Measurements from ENCODE around the gene PID1. TPM values are rescaled to one million over a fixed set of nuclear protein-coding genes. Genes with fewer than 3 reads are reported as not detected.

Gene PID1
- total RNA-seq, 1 donor from 2014 or later: 1.4 TPM

GRCh38 chr2:229249536-229249935 lies 21.6 kb downstream of the PID1 start:
- Histone ChIP-seq H2AFZ (replicated peaks) (no peak overlapping the region), H3K4me3 (no peak overlapping the region), H4K20me1 (ENCODE audit: low read depth) (no peaks in the 10 kb centered on the region), H3K4me2 (no peak overlapping the region), H3K36me3 (no peaks in the 10 kb centered on the region), H3K9ac (no peak overlapping the region), H3F3A (ENCODE audit: low read depth) (no peaks in the 10 kb centered on the region), H3K4me1 (peaks cover 5% of the 10 kb centered on the region), H3K27me3 (no peaks in the 10 kb centered on the region), H3K9me3 (ENCODE audit: low read depth) (no peaks in the 10 kb centered on the region), H3K79me2 (ENCODE audit: low read depth) (no peaks in the 10 kb centered on the region), H3K27ac (no peak overlapping the region)
- no peaks in the 10 kb centered on the region for H3K27me3 Mint-ChIP-seq (ENCODE audit: insufficient read depth, low read depth)
- no peak overlapping the region for H3K27ac Mint-ChIP-seq
- no peak for DNase-seq (ENCODE audit: low spot score)
- no peak overlapping the region for H3K4me3 Mint-ChIP-seq
- TF ChIP-seq EZH2phosphoT487 (IDR thresholded peaks at IDR 0.05) (no peak), EZH2 (IDR thresholded peaks at IDR 0.05) (no peak), CTCF (IDR thresholded peaks at IDR 0.05) (no peak)
- no peaks in the 10 kb centered on the region for H3K36me3 Mint-ChIP-seq
- peaks cover 2% of the 10 kb centered on the region for H3K9me3 Mint-ChIP-seq
- peaks cover 4% of the 10 kb centered on the region for H3K4me1 Mint-ChIP-seq

GRCh38 chr2:229246334-229246733 lies 24.8 kb downstream of the PID1 start:
- Mint-ChIP-seq H3K36me3 (no peaks in the 10 kb centered on the region), H3K9me3 (peaks cover 7% of the 10 kb centered on the region), H3K4me1 (peaks cover 4% of the 10 kb centered on the region), H3K27ac (no peak overlapping the region), H3K27me3 (ENCODE audit: insufficient read depth, low read depth) (no peaks in the 10 kb centered on the region), H3K4me3 (no peak overlapping the region)
- Histone ChIP-seq H3K4me2 (no peak overlapping the region), H3K36me3 (no peaks in the 10 kb centered on the region), H3K79me2 (ENCODE audit: low read depth) (no peaks in the 10 kb centered on the region), H3K9ac (no peak overlapping the region), H3K9me3 (ENCODE audit: low read depth) (no peaks in the 10 kb centered on the region), H3K27ac (no peak overlapping the region), H4K20me1 (ENCODE audit: low read depth) (no peaks in the 10 kb centered on the region), H3K4me1 (no peaks in the 10 kb centered on the region), H2AFZ (replicated peaks) (no peak overlapping the region), H3K27me3 (no peaks in the 10 kb centered on the region), H3K4me3 (no peak overlapping the region), H3F3A (ENCODE audit: low read depth) (no peaks in the 10 kb centered on the region)
- TF ChIP-seq CTCF (IDR thresholded peaks at IDR 0.05) (no peak), EZH2 (IDR thresholded peaks at IDR 0.05) (no peak), EZH2phosphoT487 (IDR thresholded peaks at IDR 0.05) (no peak)
- DNase-seq (ENCODE audit: low spot score): no peak

GRCh38 chr2:229244975-229245374 lies 26.1 kb downstream of the PID1 start:
- Histone ChIP-seq H3K79me2 (ENCODE audit: low read depth) (no peaks in the 10 kb centered on the region), H2AFZ (replicated peaks) (no peak overlapping the region), H3K4me1 (no peaks in the 10 kb centered on the region), H3K27me3 (no peaks in the 10 kb centered on the region), H3F3A (ENCODE audit: low read depth) (no peaks in the 10 kb centered on the region), H3K9ac (no peak overlapping the region), H3K4me2 (no peak overlapping the region), H4K20me1 (ENCODE audit: low read depth) (no peaks in the 10 kb centered on the region), H3K36me3 (no peaks in the 10 kb centered on the region), H3K27ac (no peak overlapping the region), H3K9me3 (ENCODE audit: low read depth) (peaks cover 4% of the 10 kb centered on the region), H3K4me3 (no peak overlapping the region)
- no peak for TF ChIP-seq EZH2 (IDR thresholded peaks at IDR 0.05)
- TF ChIP-seq EZH2phosphoT487 (IDR thresholded peaks at IDR 0.05): no peak
- TF ChIP-seq CTCF (IDR thresholded peaks at IDR 0.05): no peak
- no peaks in the 10 kb centered on the region for H3K27me3 Mint-ChIP-seq (ENCODE audit: insufficient read depth, low read depth)
- peaks cover 15% of the 10 kb centered on the region for H3K9me3 Mint-ChIP-seq
- H3K27ac Mint-ChIP-seq: no peak overlapping the region
- DNase-seq (ENCODE audit: low spot score): peak; percentile 38
- no peaks in the 10 kb centered on the region for H3K36me3 Mint-ChIP-seq
- peaks cover 4% of the 10 kb centered on the region for H3K4me1 Mint-ChIP-seq
- no peak overlapping the region for H3K4me3 Mint-ChIP-seq

All from neural progenitor cell (in vitro differentiated cells).